IMR-90 (cell line): ENCODE data around the gene TRPC4AP. TPM values are rescaled to one million over a fixed set of nuclear protein-coding genes. Genes with fewer than 3 reads are reported as not detected.

Experiments
- ATAC-seq: fragments of 200-7000 bp; cut with Tn5 transposase; 2 replicates; pipeline ENCODE4 v1.9.1; 2020; ENCODE audit warnings: low read depth, mild to moderate bottlenecking, moderate library complexity
- BruUV-seq: library from RNA; stranded (reverse); fragments of 400-500 nt; replicated peaks from 2 replicates; lab custom pipeline; 2021; lab: Mats Ljungman, UMichigan
- CTCF ChIA-PET: fragments of 300-600 bp; formaldehyde crosslinking; extraction: SDS; loops from one replicate; lab custom pipeline; 2021; ENCODE audit warnings: antibody characterized with exemption; lab: Yijun Ruan, JAX
- POLR2A ChIA-PET: fragments of 300-600 bp; sonication (Branson Sonifier 250); formaldehyde crosslinking; loops from one replicate; lab custom pipeline; 2022; ENCODE audit warnings: antibody characterized with exemption; ENCODE audit not compliant: unreplicated experiment; lab: Charles Lee
- DNase-seq: peaks from one replicate; pipeline ENCODE4 v3.0.0; 2013
- H2AFZ ChIP-seq: replicated peaks from 2 replicates; pipeline ENCODE3; 2013; ENCODE audit warnings: low read length, mild to moderate bottlenecking; ENCODE audit not compliant: poor library complexity
- H2AK5ac ChIP-seq: 2 replicates; pipeline ENCODE4 v1.6.1; 2013; ENCODE audit warnings: low read depth, low read length, inconsistent platforms
- H2AK9ac ChIP-seq: replicated peaks from 2 replicates; pipeline ENCODE3; 2013; ENCODE audit warnings: mild to moderate bottlenecking, low read depth, low read length, moderate library complexity; ENCODE audit not compliant: poor library complexity
- H2BK120ac ChIP-seq: 2 replicates; pipeline ENCODE4 v1.6.1; 2013; ENCODE audit warnings: low read depth, low read length, inconsistent platforms
- H2BK15ac ChIP-seq: 3 replicates; pipeline ENCODE4 v1.6.1; 2013; ENCODE audit warnings: low read depth, low read length, inconsistent platforms
- H2BK20ac ChIP-seq: 2 replicates; pipeline ENCODE4 v1.6.1; 2013; ENCODE audit warnings: low read depth, mild to moderate bottlenecking, inconsistent platforms, low read length, moderate library complexity
- H2BK5ac ChIP-seq: 2 replicates; pipeline ENCODE4 v1.6.1; 2013; ENCODE audit warnings: mild to moderate bottlenecking, low read depth, low read length, inconsistent platforms; ENCODE audit not compliant: poor library complexity, severe bottlenecking
- H3K14ac ChIP-seq: replicated peaks from 2 replicates; pipeline ENCODE4 v1.6.1; 2013; ENCODE audit warnings: low read depth, low read length, inconsistent platforms
- H3K18ac ChIP-seq: 2 replicates; pipeline ENCODE4 v1.6.1; 2013; ENCODE audit warnings: low read depth, low read length, control low read depth
- H3K23ac ChIP-seq: 2 replicates; pipeline ENCODE4 v1.6.1; 2013; ENCODE audit warnings: low read depth, low read length, inconsistent platforms
- H3K27ac ChIP-seq: 2 replicates; pipeline ENCODE4 v1.5.1; 2013; ENCODE audit warnings: mild to moderate bottlenecking, control low read depth, low read length; ENCODE audit not compliant: insufficient read depth
- H3K27me3 ChIP-seq: 2 replicates; pipeline ENCODE4 v1.6.1; 2013; ENCODE audit warnings: low read length; ENCODE audit not compliant: control insufficient read depth, insufficient read depth
- H3K36me3 ChIP-seq: 2 replicates; pipeline ENCODE4 v1.6.1; 2013; ENCODE audit warnings: low read length, mixed read lengths; ENCODE audit not compliant: control insufficient read depth, insufficient read depth
- H3K4ac ChIP-seq: 2 replicates; pipeline ENCODE4 v1.6.1; 2013; ENCODE audit warnings: low read depth, low read length, inconsistent platforms
- H3K4me1 ChIP-seq: 2 replicates; pipeline ENCODE4 v1.6.1; 2013; ENCODE audit warnings: low read length, mixed read lengths; ENCODE audit not compliant: control insufficient read depth, insufficient read depth
- H3K4me2 ChIP-seq: 2 replicates; pipeline ENCODE4 v1.6.1; 2013; ENCODE audit warnings: low read depth, mild to moderate bottlenecking, control low read depth, low read length, moderate library complexity
- H3K4me3 ChIP-seq: 2 replicates; pipeline ENCODE4 v1.5.1; 2013; ENCODE audit warnings: low read depth, mild to moderate bottlenecking, control low read depth, low read length, moderate library complexity; ENCODE audit not compliant: insufficient read depth
- H3K56ac ChIP-seq: 2 replicates; pipeline ENCODE4 v1.6.1; 2013; ENCODE audit warnings: low read length, inconsistent platforms; ENCODE audit not compliant: insufficient read depth; ENCODE audit errors: extremely low read depth
- H3K79me1 ChIP-seq, 2 experiments: 2 replicates each; pipeline ENCODE4 v1.6.1; 2013; ENCODE audit warnings: low read length in 2 of 2, inconsistent platforms in 1 of 2, low read depth in 1 of 2
- H3K9ac ChIP-seq: 2 replicates; pipeline ENCODE4 v1.6.1; 2013; ENCODE audit warnings: low read depth, low read length, control low read depth
- H3K9me1 ChIP-seq: 2 replicates; pipeline ENCODE4 v1.6.1; 2013; ENCODE audit warnings: low read length, inconsistent platforms; ENCODE audit not compliant: insufficient read depth
- H3K9me3 ChIP-seq: 2 replicates; pipeline ENCODE4 v1.6.1; 2013; ENCODE audit warnings: low read length; ENCODE audit not compliant: control insufficient read depth, insufficient read depth
- H4K20me1 ChIP-seq: 2 replicates; pipeline ENCODE4 v1.6.1; 2013; ENCODE audit warnings: low read length, inconsistent platforms; ENCODE audit not compliant: insufficient read depth
- H4K5ac ChIP-seq: 2 replicates; pipeline ENCODE4 v1.6.1; 2013; ENCODE audit warnings: mild to moderate bottlenecking, low read depth, low read length, control low read depth
- H4K8ac ChIP-seq, 2 experiments: 2 replicates each; pipeline ENCODE4 v1.6.1; 2013; ENCODE audit warnings: low read depth in 2 of 2, low read length in 2 of 2, control low read depth in 1 of 2, inconsistent platforms in 1 of 2
- H4K91ac ChIP-seq: 2 replicates; pipeline ENCODE4 v1.6.1; 2013; ENCODE audit warnings: low read depth, low read length, inconsistent platforms; ENCODE audit not compliant: insufficient read depth
- BHLHE40 ChIP-seq: fragments of 150-350 bp; IDR thresholded peaks from 2 replicates; pipeline ENCODE4 v1.6.1; 2016; ENCODE audit warnings: mild to moderate bottlenecking, low read depth, low read length
- CEBPB ChIP-seq: IDR thresholded peaks from 2 replicates; pipeline ENCODE4 v1.6.1; 2012; ENCODE audit warnings: low read depth, low read length, improper control_type of control experiment
- CHD1 ChIP-seq: IDR thresholded peaks from 2 replicates; pipeline ENCODE4 v1.6.1; 2012; ENCODE audit warnings: low read depth, low read length, improper control_type of control experiment
- ELK1 ChIP-seq: fragments of 150-350 bp; IDR thresholded peaks from 2 replicates; pipeline ENCODE4 v1.6.1; 2016; ENCODE audit warnings: low read depth, mild to moderate bottlenecking, low read length, moderate library complexity, borderline replicate concordance
- FOS ChIP-seq: fragments of 150-350 bp; IDR thresholded peaks from 2 replicates; pipeline ENCODE4 v1.6.1; 2016; ENCODE audit warnings: low read depth, low read length
- MAZ ChIP-seq: IDR thresholded peaks from 2 replicates; pipeline ENCODE4 v1.6.1; 2012; ENCODE audit warnings: low read depth, mild to moderate bottlenecking, low read length, improper control_type of control experiment, moderate library complexity, borderline replicate concordance
- MXI1 ChIP-seq: IDR thresholded peaks from 2 replicates; pipeline ENCODE4 v1.6.1; 2012; ENCODE audit warnings: low read depth, mild to moderate bottlenecking, low read length, moderate library complexity, borderline replicate concordance
- NFE2L2 ChIP-seq: fragments of 150-350 bp; IDR thresholded peaks from 2 replicates; pipeline ENCODE4 v1.6.1; 2016; ENCODE audit warnings: low read depth, mild to moderate bottlenecking, low read length
- RAD21 ChIP-seq: IDR thresholded peaks from 2 replicates; pipeline ENCODE4 v1.6.1; 2012; ENCODE audit warnings: low read length, improper control_type of control experiment
- RFX5 ChIP-seq: IDR thresholded peaks from 2 replicates; pipeline ENCODE4 v1.8.0; 2012; ENCODE audit warnings: low read depth, mild to moderate bottlenecking, low read length, moderate library complexity
- USF2 ChIP-seq: fragments of 150-350 bp; IDR thresholded peaks from 2 replicates; pipeline ENCODE4 v1.6.1; 2017; ENCODE audit warnings: mild to moderate bottlenecking, antibody characterized with exemption, low read length, low read depth
- WGBS, 2 experiments: methylation state at CpG; one replicate each; pipeline versions ENCODE4 v1.1.5 to v1.1.7; 2013; ENCODE audit warnings: missing lambda C conversion rate in 2 of 2; ENCODE audit not compliant: insufficient read length in 1 of 2; ENCODE audit errors: extremely low coverage in 2 of 2; 5-methylcytosine and 5-hydroxymethylcytosine counted together
- dilution Hi-C: fragments of 300-500 bp; cut with HindIII; formaldehyde crosslinking; loops from one replicate; pipeline ENCODE4 v1.14.3; 2018; ENCODE audit warnings: low sequenced_read_pairs; ENCODE audit not compliant: unreplicated experiment
- in situ Hi-C: fragments of 300-500 bp; cut with MboI; formaldehyde crosslinking; loops from 3 replicates; pipeline ENCODE4 v1.14.3; 2019; ENCODE audit warnings: low sequenced_read_pairs, inconsistent platforms, mixed read lengths
- intact Hi-C: fragments of 100-400 bp; cut with micrococcal nuclease; formaldehyde crosslinking; loops from 2 replicates; pipeline ENCODE4 v1.10.0; 2022
- polyA plus RNA-seq, 3 experiments: library from polyadenylated mRNA; depleted of rRNA; stranded (reverse); fragments of >200 nt; gene quantifications; 2 replicates each; pipeline ENCODE4 v1.2.3, GENCODE V29; 2012; ENCODE audit warnings: low replicate concordance in 1 of 3
- total RNA-seq: library from RNA; depleted of rRNA; stranded (reverse); fragments of >200 nt; gene quantifications from 2 replicates; pipeline ENCODE4 v1.2.3, GENCODE V29; 2012

Gene TRPC4AP
- total and polyA plus RNA-seq, 2 of the 4 experiments (the other 2 are of a cell fraction), result 41.0 to 81.0 TPM

- peak; percentile 5 for ATAC-seq
- Histone ChIP-seq H3K4me2 (peak overlapping the region; percentile 72), H3K4me1 (peaks cover 9% of the 10 kb centered on the region), H3K9me1 (peaks cover 5% of the 10 kb centered on the region), H3K56ac (peak overlapping the region; percentile 76), H4K5ac (peak overlapping the region; percentile 91), H3K18ac (peak overlapping the region; percentile 62), H4K20me1 (peaks cover 33% of the 10 kb centered on the region), H2BK120ac (peak overlapping the region; percentile 94), H3K9ac (no peak overlapping the region), H2BK20ac (peak overlapping the region; percentile 72), H2BK5ac (peak overlapping the region; percentile 86), H3K4ac (peak overlapping the region; percentile 93), H3K27me3 (no peaks in the 10 kb centered on the region), H3K23ac (peak overlapping the region; percentile 50), H2BK15ac (peak overlapping the region; percentile 98; the same call in 2 of the 3 replicates), H3K9me3 (no peaks in the 10 kb centered on the region), H2AK5ac (peak overlapping the region; percentile 87), H2AK9ac (peak overlapping the region; percentile 92), H4K8ac (peak overlapping the region; percentile 94 to 98), H3K36me3 (peaks cover 3% of the 10 kb centered on the region), H2AFZ (peak overlapping the region; percentile 96), H3K14ac (peak overlapping the region; percentile 76), H3K27ac (peak overlapping the region; percentile 89), H3K79me1 (peaks cover 0 to 37% of the 10 kb centered on the region in 2 experiments; a peak in 2 of 4 replicates), H3K4me3 (no peak overlapping the region), H4K91ac (peak overlapping the region; percentile 93)
- TF ChIP-seq USF2 (no peak), NFE2L2 (no peak), CHD1 (no peak), ELK1 (no peak), RFX5 (no peak), RAD21 (no peak), CEBPB (peak; percentile 71; the same call in 1 of the 2 replicates), FOS (peak; percentile 84), MXI1 (no peak), MAZ (0 out of 2 replicates have a peak, but pooled peaks have one; percentile 10), BHLHE40 (no peak)
- ChIA-PET POLR2A (no interaction called here), CTCF (interaction anchor here (0.6 to 1.0 kb wide), 2 partner anchors 52 to 258 kb away, joined by 5 to 6 read pairs; no protein-coding TSS in a partner anchor)
- in situ Hi-C loops (no loop called here), dilution Hi-C loops (no loop called here), intact Hi-C loops (loop anchor here (10.0 kb wide), 1 partner anchor 259 kb away; no protein-coding TSS in a partner anchor)
- DNase-seq, result peak; percentile 82
- WGBS, 2 experiments, result 0% methylated on average over 2 of the region's 8 CpGs; no CpG with 5 or more reads in 1 of the 2 experiments
- BruUV-seq, result no TSS peak
Observed at GRCh38 chr20:35093267-35093884, 769 bp upstream of the TRPC4AP start.
